Measurements from ENCODE around the gene CDYL.

The CDYL gene

GRCh38 chr6:4885341-4885933 lies 109.2 kb downstream of the CDYL start:
- H3K4me3 ChIP-seq (replicated peaks; ENCODE audit: low read depth, low read length): no peak overlapping the region
- DNase-seq (ENCODE audit: low read depth): no peak
- TF ChIP-seq, protein P1, sequence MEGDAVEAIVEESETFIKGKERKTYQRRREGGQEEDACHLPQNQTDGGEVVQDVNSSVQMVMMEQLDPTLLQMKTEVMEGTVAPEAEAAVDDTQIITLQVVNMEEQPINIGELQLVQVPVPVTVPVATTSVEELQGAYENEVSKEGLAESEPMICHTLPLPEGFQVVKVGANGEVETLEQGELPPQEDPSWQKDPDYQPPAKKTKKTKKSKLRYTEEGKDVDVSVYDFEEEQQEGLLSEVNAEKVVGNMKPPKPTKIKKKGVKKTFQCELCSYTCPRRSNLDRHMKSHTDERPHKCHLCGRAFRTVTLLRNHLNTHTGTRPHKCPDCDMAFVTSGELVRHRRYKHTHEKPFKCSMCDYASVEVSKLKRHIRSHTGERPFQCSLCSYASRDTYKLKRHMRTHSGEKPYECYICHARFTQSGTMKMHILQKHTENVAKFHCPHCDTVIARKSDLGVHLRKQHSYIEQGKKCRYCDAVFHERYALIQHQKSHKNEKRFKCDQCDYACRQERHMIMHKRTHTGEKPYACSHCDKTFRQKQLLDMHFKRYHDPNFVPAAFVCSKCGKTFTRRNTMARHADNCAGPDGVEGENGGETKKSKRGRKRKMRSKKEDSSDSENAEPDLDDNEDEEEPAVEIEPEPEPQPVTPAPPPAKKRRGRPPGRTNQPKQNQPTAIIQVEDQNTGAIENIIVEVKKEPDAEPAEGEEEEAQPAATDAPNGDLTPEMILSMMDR (IDR thresholded peaks at IDR 0.05; ENCODE audit: low read length, missing control alignments): no peak

- TF ChIP-seq, protein P1 (IDR thresholded peaks at IDR 0.05; ENCODE audit: low read length, missing control alignments): no peak
- DNase-seq (ENCODE audit: low read depth): peak; percentile 44
- no peak overlapping the region for H3K4me3 ChIP-seq (replicated peaks; ENCODE audit: low read depth, low read length)
Observed at GRCh38 chr6:4888841-4889240, 112.6 kb downstream of the CDYL start.

DNA sequence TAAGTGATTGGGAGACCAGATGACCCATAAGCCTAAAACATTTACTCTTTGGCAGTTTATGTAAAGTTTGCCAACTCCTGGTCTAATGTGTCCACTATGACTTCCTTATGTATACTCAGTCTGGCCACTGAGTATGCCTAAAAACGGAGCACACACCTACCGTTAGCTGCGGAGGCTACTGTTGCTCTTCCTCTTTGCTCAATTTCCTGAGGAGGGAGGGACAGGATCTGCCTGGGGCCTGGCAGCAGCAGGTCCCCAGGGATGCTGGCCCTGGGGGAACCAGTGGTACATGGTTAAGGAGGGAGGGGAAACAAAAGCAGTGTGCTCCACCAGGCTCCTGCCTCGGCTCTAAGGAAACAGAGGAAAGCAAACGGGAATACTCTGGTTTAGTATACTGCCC lies 113.5 kb downstream of the CDYL start:
- TF ChIP-seq, protein P1 (IDR thresholded peaks at IDR 0.05; ENCODE audit: low read length, missing control alignments): no peak
- H3K4me3 ChIP-seq (replicated peaks; ENCODE audit: low read depth, low read length): no peak overlapping the region
- DNase-seq (ENCODE audit: low read depth): no peak

- TF ChIP-seq, protein P1 (IDR thresholded peaks at IDR 0.05; ENCODE audit: low read length, missing control alignments): no peak
- no peak overlapping the region for H3K4me3 ChIP-seq (replicated peaks; ENCODE audit: low read depth, low read length)
- DNase-seq (ENCODE audit: low read depth): no peak
Observed at GRCh38 chr6:4890191-4890590, 114.0 kb downstream of the CDYL start.

DNA sequence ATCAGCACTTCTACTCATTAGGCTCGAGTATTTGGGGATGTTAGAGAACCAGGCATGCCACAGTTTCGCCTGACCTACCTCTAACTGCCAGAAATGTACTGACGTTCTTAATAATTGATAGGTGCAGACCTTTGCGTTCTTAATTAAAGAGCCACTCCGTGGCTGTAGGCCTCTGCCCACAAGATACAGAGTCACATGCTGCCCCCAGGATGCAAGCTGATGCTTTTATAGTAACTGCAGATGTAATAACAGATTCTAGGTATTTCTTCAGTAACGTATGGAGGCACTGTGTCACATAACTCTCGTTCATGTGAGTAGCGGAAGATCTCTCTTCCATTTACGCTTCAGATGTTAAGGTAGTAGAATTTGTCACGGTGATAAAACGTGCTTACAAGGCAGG lies 114.4 kb downstream of the CDYL start:
- no peak overlapping the region for H3K4me3 ChIP-seq (replicated peaks; ENCODE audit: low read depth, low read length)
- TF ChIP-seq, protein P1 (IDR thresholded peaks at IDR 0.05; ENCODE audit: low read length, missing control alignments): no peak
- no peak for DNase-seq (ENCODE audit: low read depth)

- DNase-seq (ENCODE audit: low read depth): no peak
- TF ChIP-seq, protein P1 (IDR thresholded peaks at IDR 0.05; ENCODE audit: low read length, missing control alignments): no peak
- no peak overlapping the region for H3K4me3 ChIP-seq (replicated peaks; ENCODE audit: low read depth, low read length)
Observed at GRCh38 chr6:4891141-4891540, 114.9 kb downstream of the CDYL start.

DNA sequence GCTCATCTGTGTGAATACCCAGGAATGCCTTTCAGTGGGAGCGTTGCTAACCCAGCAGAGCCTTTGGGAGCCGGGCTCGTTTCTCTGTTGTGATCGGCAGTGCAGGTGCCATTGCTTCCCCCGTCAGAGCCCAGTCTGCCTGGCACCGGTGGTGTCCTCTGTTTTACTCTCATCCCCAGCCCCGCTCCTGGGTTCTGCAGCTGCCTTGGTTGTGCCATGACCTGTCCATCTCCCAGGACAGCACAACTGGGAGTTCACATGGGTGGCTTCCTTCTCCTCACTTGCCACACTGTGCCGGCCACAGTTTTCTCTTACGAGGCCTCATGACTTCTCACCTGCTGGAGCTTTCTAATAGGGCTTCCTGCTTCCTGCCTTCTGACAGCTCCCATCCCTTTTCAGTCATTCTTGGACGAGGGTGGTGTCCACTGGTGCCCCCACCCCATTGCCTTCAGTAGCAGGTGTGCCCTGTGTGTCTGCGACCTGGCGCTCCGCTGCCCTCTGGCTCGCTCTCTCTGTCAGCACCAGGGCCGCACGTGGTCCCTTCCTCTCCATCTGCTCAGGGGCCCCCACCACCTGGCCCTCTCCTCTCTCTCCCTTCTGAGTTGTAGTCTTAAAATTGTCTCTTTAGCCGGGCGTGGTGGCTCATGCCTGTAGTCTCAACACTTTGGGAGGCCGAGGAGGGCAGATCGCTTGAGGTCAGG lies 116.7 kb downstream of the CDYL start:
- H3K4me3 ChIP-seq (replicated peaks; ENCODE audit: low read depth, low read length): no peak overlapping the region
- TF ChIP-seq, protein P1 (IDR thresholded peaks at IDR 0.05; ENCODE audit: low read length, missing control alignments): no peak
- no peak for DNase-seq (ENCODE audit: low read depth)

Data from fibroblast of pulmonary artery (primary cell).